Fibroblast of skin of scalp (primary cell): ENCODE data around the gene COBL.
"Not testable (repeated sequence)": the region's sequence is repeated elsewhere in the genome, so short reads cannot be mapped to it uniquely, and the experiment has no call there.

Experiments
- DNase-seq: peaks from one replicate; pipeline ENCODE4 v3.0.0-alpha.2; 2013

Gene COBL

GRCh38 chr7:51229620-51230323 lies 86.8 kb downstream of the COBL start:
- DNase-seq = no peak

GRCh38 chr7:51229106-51229537 lies 87.5 kb downstream of the COBL start:
- DNase-seq = no peak

- DNase-seq = no peak
These were observed 88.1 kb downstream of the COBL start for GRCh38 chr7:51228386-51228958.

- DNase-seq = no peak
These were observed 88.7 kb downstream of the COBL start for GRCh38 chr7:51227861-51228260.

GRCh38 chr7:51226916-51227535 lies 89.6 kb downstream of the COBL start:
- no peak for DNase-seq

GRCh38 chr7:51226063-51226755 lies 90.4 kb downstream of the COBL start:
- no peak for DNase-seq

GRCh38 chr7:51224811-51225595 lies 91.6 kb downstream of the COBL start:
- DNase-seq = no peak

- DNase-seq = no peak
These were observed 93.1 kb downstream of the COBL start for GRCh38 chr7:51223505-51223904.

- DNase-seq = no peak
These were observed 93.7 kb downstream of the COBL start for GRCh38 chr7:51222916-51223315.

- DNase-seq = no peak
These were observed 96.4 kb downstream of the COBL start for GRCh38 chr7:51220226-51220625.

GRCh38 chr7:51219261-51219988 lies 97.2 kb downstream of the COBL start:
- DNase-seq = no peak

- no peak for DNase-seq
These were observed 98.8 kb downstream of the COBL start for GRCh38 chr7:51217804-51218203.

GRCh38 chr7:51214098-51214497 lies 102.5 kb downstream of the COBL start:
- no peak for DNase-seq

GRCh38 chr7:51213618-51214017 lies 103.0 kb downstream of the COBL start:
- no peak for DNase-seq

GRCh38 chr7:51210766-51211165 lies 105.8 kb downstream of the COBL start:
- DNase-seq = no peak

GRCh38 chr7:51209426-51209825 lies 107.2 kb downstream of the COBL start:
- no peak for DNase-seq

GRCh38 chr7:51208125-51208524 lies 108.5 kb downstream of the COBL start:
- not testable (repeated sequence) for DNase-seq

GRCh38 chr7:51198654-51199053 lies 118.0 kb downstream of the COBL start:
- no peak for DNase-seq

GRCh38 chr7:51190969-51191368 lies 125.6 kb downstream of the COBL start:
- no peak for DNase-seq

- DNase-seq = no peak
These were observed 126.8 kb downstream of the COBL start for GRCh38 chr7:51189777-51190176.

GRCh38 chr7:51188987-51189386 lies 127.6 kb downstream of the COBL start:
- no peak for DNase-seq

- no peak for DNase-seq
These were observed 128.7 kb downstream of the COBL start for GRCh38 chr7:51187941-51188340.
